H1 (cell line): ENCODE measurements around the gene MRTFA.

ENCODE experiments used
- EP300 ChIP-seq, 2 experiments: IDR thresholded peaks; 1 replicate in 1 of 2; 2 replicates in 1 of 2; pipeline ENCODE4 v1.6.1; 2011 to 2012; ENCODE audit warnings: low read depth in 2 of 2, low read length in 2 of 2, mild to moderate bottlenecking in 2 of 2, borderline replicate concordance in 1 of 2, inconsistent platforms in 1 of 2, moderate library complexity in 1 of 2
- EZH2 ChIP-seq: fragments of 200-600 bp; sonication (generic); IDR thresholded peaks from 2 replicates; pipeline ENCODE4 v1.7.1; 2012; ENCODE audit warnings: low read depth, mild to moderate bottlenecking, moderate library complexity, low read length, inconsistent platforms; ENCODE audit not compliant: severe bottlenecking
- POLR2A ChIP-seq, 2 experiments: IDR thresholded peaks; 1 replicate in 1 of 2; 2 replicates in 1 of 2; pipeline ENCODE4 v1.6.1; 2011; ENCODE audit warnings: low read depth in 2 of 2, low read length in 2 of 2, mild to moderate bottlenecking in 2 of 2; ENCODE audit errors: control extremely low read depth in 1 of 2
- POLR2AphosphoS5 ChIP-seq: IDR thresholded peaks from 2 replicates; pipeline ENCODE4 v1.6.1; 2011; ENCODE audit warnings: low read depth, low read length
- RAD21 ChIP-seq, 2 experiments: IDR thresholded peaks in 1 of 2; conservative IDR thresholded peaks in 1 of 2; 2 replicates each; pipeline ENCODE4 v1.6.1; 2011; ENCODE audit warnings: low read depth in 2 of 2, low read length in 2 of 2, improper control_type of control experiment in 1 of 2, inconsistent platforms in 1 of 2, mild to moderate bottlenecking in 1 of 2, moderate library complexity in 1 of 2
- TF ChIP-seq, protein P1 (sequence below), 3 experiments: IDR thresholded peaks; 1 replicate in 2 of 3; 2 replicates in 1 of 3; pipeline versions ENCODE4 v1.5.1 to v1.6.1; 2011; ENCODE audit warnings: low read length in 3 of 3, mild to moderate bottlenecking in 3 of 3, inconsistent platforms in 2 of 3, low read depth in 1 of 3, moderate library complexity in 1 of 3; ENCODE audit not compliant: insufficient read depth in 1 of 3; ENCODE audit errors: control extremely low read depth in 1 of 3
- TF ChIP-seq, protein P2 (sequence below): IDR thresholded peaks from 2 replicates; pipeline ENCODE4 v1.6.1; 2011; ENCODE audit warnings: low read depth, mild to moderate bottlenecking, low read length; ENCODE audit not compliant: insufficient read depth

DNA sequence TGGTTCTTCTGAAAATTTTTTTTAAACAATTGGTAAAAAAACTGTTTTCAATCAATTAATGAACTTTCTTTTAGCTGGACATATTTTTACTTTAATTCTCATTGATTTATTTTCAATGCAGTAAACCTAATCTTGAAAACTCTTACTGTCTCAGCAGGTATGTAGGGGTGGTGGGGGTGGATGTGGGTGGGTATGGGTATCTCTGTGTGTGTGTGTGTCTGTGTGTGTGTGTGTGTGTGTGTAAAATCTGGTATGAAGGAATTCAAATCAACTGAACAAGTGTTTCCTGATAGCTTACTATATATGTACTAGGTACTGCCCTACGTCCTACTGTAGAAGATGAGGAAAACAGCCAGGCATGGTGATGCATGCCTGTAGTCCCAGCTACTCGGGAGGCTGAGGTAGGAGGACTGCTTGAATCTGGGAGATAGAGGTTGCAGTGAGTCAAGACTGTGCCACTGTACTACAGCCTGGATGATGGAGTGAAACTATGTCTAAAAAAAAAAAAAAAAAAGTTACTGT is 75.5 kb downstream of the MRTFA start:
- TF ChIP-seq, protein P1, sequence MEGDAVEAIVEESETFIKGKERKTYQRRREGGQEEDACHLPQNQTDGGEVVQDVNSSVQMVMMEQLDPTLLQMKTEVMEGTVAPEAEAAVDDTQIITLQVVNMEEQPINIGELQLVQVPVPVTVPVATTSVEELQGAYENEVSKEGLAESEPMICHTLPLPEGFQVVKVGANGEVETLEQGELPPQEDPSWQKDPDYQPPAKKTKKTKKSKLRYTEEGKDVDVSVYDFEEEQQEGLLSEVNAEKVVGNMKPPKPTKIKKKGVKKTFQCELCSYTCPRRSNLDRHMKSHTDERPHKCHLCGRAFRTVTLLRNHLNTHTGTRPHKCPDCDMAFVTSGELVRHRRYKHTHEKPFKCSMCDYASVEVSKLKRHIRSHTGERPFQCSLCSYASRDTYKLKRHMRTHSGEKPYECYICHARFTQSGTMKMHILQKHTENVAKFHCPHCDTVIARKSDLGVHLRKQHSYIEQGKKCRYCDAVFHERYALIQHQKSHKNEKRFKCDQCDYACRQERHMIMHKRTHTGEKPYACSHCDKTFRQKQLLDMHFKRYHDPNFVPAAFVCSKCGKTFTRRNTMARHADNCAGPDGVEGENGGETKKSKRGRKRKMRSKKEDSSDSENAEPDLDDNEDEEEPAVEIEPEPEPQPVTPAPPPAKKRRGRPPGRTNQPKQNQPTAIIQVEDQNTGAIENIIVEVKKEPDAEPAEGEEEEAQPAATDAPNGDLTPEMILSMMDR (IDR thresholded peaks at IDR 0.05; ENCODE audit: control extremely low read depth in 1 of 3, insufficient read depth in 1 of 3, low read depth in 1 of 3, low read length in 3 of 3) = no peak
- TF ChIP-seq POLR2A (IDR thresholded peaks at IDR 0.05; ENCODE audit: control extremely low read depth in 1 of 2, low read depth in 2 of 2, low read length in 2 of 2) (no peak), EZH2 (no peak), POLR2AphosphoS5 (no peak), RAD21 (IDR thresholded peaks at IDR 0.05 in 1 of 2, conservative IDR thresholded peaks at IDR 0.05 in 1 of 2; ENCODE audit: low read depth in 2 of 2, low read length in 2 of 2) (no peak), EP300 (IDR thresholded peaks at IDR 0.05; ENCODE audit: borderline replicate concordance in 1 of 2, low read depth in 2 of 2, low read length in 2 of 2) (no peak)
- TF ChIP-seq, protein P2, sequence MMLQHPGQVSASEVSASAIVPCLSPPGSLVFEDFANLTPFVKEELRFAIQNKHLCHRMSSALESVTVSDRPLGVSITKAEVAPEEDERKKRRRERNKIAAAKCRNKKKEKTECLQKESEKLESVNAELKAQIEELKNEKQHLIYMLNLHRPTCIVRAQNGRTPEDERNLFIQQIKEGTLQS = no peak
